Panc1 (cell line): ENCODE results near the gene ZSWIM3.

Experiments used
- CTCF ChIP-seq: fragments of 450-650 bp; IDR thresholded peaks from 2 replicates; pipeline ENCODE4 v1.5.1; 2017; ENCODE audit warnings: mild to moderate bottlenecking
- POLR2AphosphoS5 ChIP-seq: IDR thresholded peaks from 2 replicates; pipeline ENCODE4 v1.6.1; 2012; ENCODE audit warnings: mild to moderate bottlenecking, low read depth, low read length, moderate library complexity
- REST ChIP-seq, 2 experiments: IDR thresholded peaks; 2 replicates each; pipeline ENCODE4 v1.6.1; 2011 to 2012; ENCODE audit warnings: low read depth in 2 of 2, control low read depth in 1 of 2, low read length in 1 of 2, mild to moderate bottlenecking in 1 of 2, moderate library complexity in 1 of 2; ENCODE audit not compliant: insufficient read depth in 1 of 2
- SIN3A ChIP-seq: IDR thresholded peaks from 2 replicates; pipeline ENCODE4 v1.6.1; 2012; ENCODE audit warnings: low read depth, mild to moderate bottlenecking, low read length, moderate library complexity, borderline replicate concordance; ENCODE audit not compliant: insufficient read depth

GRCh38 chr20:45917790-45918141, 60.4 kb downstream of the ZSWIM3 start:
- no peak for TF ChIP-seq CTCF
- no peak for TF ChIP-seq SIN3A
- TF ChIP-seq POLR2AphosphoS5, result no peak
- TF ChIP-seq REST (IDR thresholded peaks at IDR 0.05; ENCODE audit: insufficient read depth in 1 of 2, low read depth in 2 of 2, low read length in 1 of 2), result no peak
